KMS-11 (cell line): Measurements from ENCODE around the gene STK24.

Source experiments
- H2AFZ ChIP-seq: fragments of 200-600 bp; sonication (generic); 2 replicates; pipeline ENCODE4 v1.6.1; 2016; ENCODE audit warnings: antibody characterized with exemption, mixed run types, low read depth
- H3K27ac ChIP-seq: fragments of 200-600 bp; sonication (generic); 2 replicates; pipeline ENCODE4 v1.6.1; 2016; ENCODE audit warnings: mild to moderate bottlenecking, mixed run types
- H3K27me3 ChIP-seq: fragments of 200-600 bp; sonication (generic); 2 replicates; pipeline ENCODE4 v1.6.1; 2017; ENCODE audit warnings: mild to moderate bottlenecking, low read depth, mixed run types, moderate library complexity; ENCODE audit not compliant: insufficient read depth
- H3K36me3 ChIP-seq: fragments of 200-600 bp; sonication (generic); 2 replicates; pipeline ENCODE4 v1.6.1; 2017; ENCODE audit warnings: mild to moderate bottlenecking, mixed run types; ENCODE audit not compliant: insufficient read depth
- H3K4me1 ChIP-seq: fragments of 200-600 bp; sonication (generic); 2 replicates; pipeline ENCODE4 v1.6.1; 2016; ENCODE audit warnings: mild to moderate bottlenecking, low read depth, mixed run types; ENCODE audit not compliant: poor library complexity, severe bottlenecking
- H3K4me2 ChIP-seq: fragments of 200-600 bp; sonication (generic); 2 replicates; pipeline ENCODE4 v1.7.0; 2016; ENCODE audit warnings: mild to moderate bottlenecking, mixed run types
- H3K4me3 ChIP-seq: fragments of 200-600 bp; sonication (generic); IDR thresholded peaks from 2 replicates; pipeline ENCODE4 v1.6.1; 2017; ENCODE audit warnings: low read depth, low read length, mixed read lengths; ENCODE audit not compliant: insufficient read depth
- H3K79me2 ChIP-seq: fragments of 200-600 bp; sonication (generic); 2 replicates; pipeline ENCODE4 v1.6.1; 2016; ENCODE audit warnings: low read depth, mixed run types; ENCODE audit not compliant: insufficient read depth
- H3K9ac ChIP-seq: fragments of 200-600 bp; sonication (generic); 2 replicates; pipeline ENCODE4 v1.6.1; 2016; ENCODE audit warnings: mild to moderate bottlenecking, mixed run types
- H4K20me1 ChIP-seq: fragments of 200-600 bp; sonication (generic); 2 replicates; pipeline ENCODE4 v1.6.1; 2016; ENCODE audit warnings: mild to moderate bottlenecking, mixed run types; ENCODE audit not compliant: insufficient read depth
- TF ChIP-seq, protein P1 (sequence below): fragments of 200-600 bp; sonication (generic); conservative IDR thresholded peaks from 2 replicates; pipeline ENCODE4 v1.6.1; 2017; ENCODE audit warnings: low read depth, mild to moderate bottlenecking, antibody characterized with exemption, low read length, moderate library complexity, mixed read lengths

The STK24 gene

DNA sequence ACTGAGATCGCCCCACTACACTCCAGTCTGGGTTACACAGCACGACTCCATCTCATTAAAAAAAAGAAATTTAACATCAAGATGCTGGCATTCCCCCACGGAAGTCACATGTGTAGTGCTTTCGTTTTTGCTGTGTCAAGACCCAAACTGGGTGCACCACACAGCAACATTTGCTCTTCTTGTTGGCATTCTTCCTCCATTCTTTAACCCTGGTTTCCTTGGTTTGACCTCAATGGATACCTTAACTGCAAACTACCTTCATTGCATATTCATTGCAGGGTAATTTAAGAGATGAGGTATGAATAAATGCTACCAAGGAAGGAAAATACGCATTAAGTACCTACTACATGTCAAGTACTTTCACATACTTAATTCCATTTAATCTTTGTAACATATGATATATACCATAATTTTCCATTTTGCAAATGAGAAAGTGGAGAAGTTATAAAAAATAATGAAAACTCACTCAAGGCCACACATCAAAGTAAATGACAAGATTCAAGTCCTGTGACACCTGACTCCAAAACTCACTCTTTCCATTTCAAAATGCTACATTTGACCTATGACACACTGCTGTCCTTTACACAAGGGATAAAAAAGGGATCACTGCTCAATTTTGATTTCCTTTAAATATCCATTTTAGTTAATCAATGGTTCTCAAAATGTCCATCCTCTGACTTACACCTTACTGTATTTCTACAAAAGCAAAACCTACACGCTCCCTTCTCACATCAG, 59.2 kb downstream of the STK24 start:
- TF ChIP-seq, protein P1, sequence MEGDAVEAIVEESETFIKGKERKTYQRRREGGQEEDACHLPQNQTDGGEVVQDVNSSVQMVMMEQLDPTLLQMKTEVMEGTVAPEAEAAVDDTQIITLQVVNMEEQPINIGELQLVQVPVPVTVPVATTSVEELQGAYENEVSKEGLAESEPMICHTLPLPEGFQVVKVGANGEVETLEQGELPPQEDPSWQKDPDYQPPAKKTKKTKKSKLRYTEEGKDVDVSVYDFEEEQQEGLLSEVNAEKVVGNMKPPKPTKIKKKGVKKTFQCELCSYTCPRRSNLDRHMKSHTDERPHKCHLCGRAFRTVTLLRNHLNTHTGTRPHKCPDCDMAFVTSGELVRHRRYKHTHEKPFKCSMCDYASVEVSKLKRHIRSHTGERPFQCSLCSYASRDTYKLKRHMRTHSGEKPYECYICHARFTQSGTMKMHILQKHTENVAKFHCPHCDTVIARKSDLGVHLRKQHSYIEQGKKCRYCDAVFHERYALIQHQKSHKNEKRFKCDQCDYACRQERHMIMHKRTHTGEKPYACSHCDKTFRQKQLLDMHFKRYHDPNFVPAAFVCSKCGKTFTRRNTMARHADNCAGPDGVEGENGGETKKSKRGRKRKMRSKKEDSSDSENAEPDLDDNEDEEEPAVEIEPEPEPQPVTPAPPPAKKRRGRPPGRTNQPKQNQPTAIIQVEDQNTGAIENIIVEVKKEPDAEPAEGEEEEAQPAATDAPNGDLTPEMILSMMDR, result no peak
- H3K79me2 ChIP-seq, result peaks cover 73% of the 10 kb centered on the region
- no peak overlapping the region for H3K4me3 ChIP-seq
- H4K20me1 ChIP-seq, result no peaks in the 10 kb centered on the region
- no peak overlapping the region for H2AFZ ChIP-seq
- peaks cover 53% of the 10 kb centered on the region for H3K4me1 ChIP-seq
- no peaks in the 10 kb centered on the region for H3K27me3 ChIP-seq
- H3K9ac ChIP-seq, result no peak overlapping the region
- H3K27ac ChIP-seq, result no peak overlapping the region
- H3K36me3 ChIP-seq, result no peaks in the 10 kb centered on the region
- no peak overlapping the region for H3K4me2 ChIP-seq

DNA sequence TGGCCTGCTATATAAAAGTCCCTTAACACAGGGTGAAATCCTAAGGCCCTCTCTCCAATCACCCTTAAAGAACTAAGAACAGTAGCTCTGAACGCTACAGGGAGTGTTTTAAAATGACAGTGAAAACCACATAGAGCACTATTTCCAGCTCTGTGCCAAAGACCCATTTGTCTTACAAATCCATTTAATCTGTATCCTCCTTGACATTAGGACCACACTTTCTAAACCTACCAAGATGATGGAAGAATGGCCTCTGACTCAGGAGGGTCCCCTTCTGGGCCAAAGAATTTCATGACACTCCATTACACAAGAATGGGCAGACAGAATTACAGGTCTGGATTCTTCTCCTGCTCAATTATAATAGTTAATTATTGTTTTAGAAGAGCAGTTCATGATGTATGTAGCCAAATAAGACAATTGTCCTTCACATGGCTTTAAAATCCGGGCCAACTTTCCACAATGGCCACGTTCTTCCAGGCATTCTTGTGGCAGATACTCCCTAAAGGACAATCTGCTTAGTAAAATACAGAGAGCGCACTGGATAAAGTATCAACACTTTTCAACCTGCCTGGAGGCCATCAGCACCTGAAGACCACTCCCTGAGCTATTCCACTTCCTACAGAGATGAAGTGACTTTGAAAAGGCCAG, 61.0 kb downstream of the STK24 start:
- Histone ChIP-seq H4K20me1 (no peaks in the 10 kb centered on the region), H3K79me2 (peaks cover 68% of the 10 kb centered on the region; the same call in 1 of the 2 replicates), H3K4me3 (no peak overlapping the region), H3K27ac (no peak overlapping the region), H3K36me3 (no peaks in the 10 kb centered on the region), H3K27me3 (no peaks in the 10 kb centered on the region), H3K9ac (no peak overlapping the region), H2AFZ (no peak overlapping the region), H3K4me2 (no peak overlapping the region; the same call in 1 of the 2 replicates), H3K4me1 (peaks cover 44% of the 10 kb centered on the region)
- TF ChIP-seq, protein P1, result no peak

DNA sequence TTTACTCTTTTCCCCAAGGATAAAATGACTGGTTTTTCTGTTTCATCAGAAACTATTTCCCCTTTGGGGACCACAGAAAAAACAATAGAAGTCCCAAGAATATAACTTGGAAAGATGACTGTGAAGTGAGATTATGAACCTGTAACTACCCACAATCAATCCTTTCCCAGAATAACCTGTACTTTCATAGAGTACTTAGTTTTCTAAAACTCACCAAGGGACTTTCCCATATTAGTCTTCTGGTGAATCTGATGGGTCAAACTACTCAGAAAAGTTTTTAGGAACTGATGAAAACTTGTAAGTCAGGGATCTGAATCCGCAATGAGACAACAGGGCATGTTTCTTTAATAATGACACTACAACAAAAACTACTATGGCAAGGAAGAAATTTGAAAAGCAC, 62.6 kb downstream of the STK24 start:
- Histone ChIP-seq H3K4me2 (peak overlapping the region; percentile 23), H2AFZ (no peak overlapping the region), H3K36me3 (no peaks in the 10 kb centered on the region), H3K4me3 (no peak overlapping the region), H3K9ac (no peak overlapping the region), H3K4me1 (peaks cover 51% of the 10 kb centered on the region), H3K27me3 (no peaks in the 10 kb centered on the region), H3K79me2 (peaks cover 74% of the 10 kb centered on the region; the same call in 1 of the 2 replicates), H3K27ac (no peak overlapping the region; the same call in 1 of the 2 replicates), H4K20me1 (no peaks in the 10 kb centered on the region)
- TF ChIP-seq, protein P1, result no peak

DNA sequence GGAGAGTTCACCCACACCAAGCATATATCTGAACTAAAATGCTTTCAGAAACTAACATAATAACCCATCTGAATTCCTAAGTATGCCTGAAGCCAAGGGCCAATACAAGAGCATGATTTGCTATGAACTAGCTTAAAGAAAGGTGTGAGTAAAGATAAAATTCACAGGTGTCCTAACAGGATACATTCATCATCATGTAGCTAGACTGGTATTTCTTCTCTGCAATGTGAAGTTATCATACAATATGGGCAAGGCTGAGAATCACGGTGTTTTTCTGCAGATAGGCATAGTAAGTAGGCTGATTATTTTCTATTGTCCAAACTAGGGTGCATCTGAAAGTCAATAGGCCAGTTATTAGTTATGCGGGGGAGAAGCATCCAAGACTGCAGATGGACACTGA, 63.1 kb downstream of the STK24 start:
- TF ChIP-seq, protein P1, result no peak
- Histone ChIP-seq H4K20me1 (no peaks in the 10 kb centered on the region), H3K9ac (no peak overlapping the region), H3K79me2 (peaks cover 75% of the 10 kb centered on the region; the same call in 1 of the 2 replicates), H3K4me3 (no peak overlapping the region), H2AFZ (no peak overlapping the region), H3K4me2 (peak overlapping the region; percentile 23; the same call in 1 of the 2 replicates), H3K27me3 (no peaks in the 10 kb centered on the region), H3K36me3 (no peaks in the 10 kb centered on the region), H3K4me1 (peaks cover 55% of the 10 kb centered on the region), H3K27ac (no peak overlapping the region; the same call in 1 of the 2 replicates)
